B cell (primary cell): Measurements from ENCODE around the gene REV1.

Experiments used
- CTCF ChIP-seq: fragments of 200-600 bp; IDR thresholded peaks from one replicate; pipeline ENCODE4 v1.8.0; 2022; ENCODE audit warnings: antibody characterized with exemption, mild to moderate bottlenecking
- EZH2 ChIP-seq: IDR thresholded peaks from 2 replicates; pipeline ENCODE4 v1.6.1; 2012; ENCODE audit warnings: borderline replicate concordance, low read depth, mild to moderate bottlenecking, moderate library complexity, low read length; ENCODE audit not compliant: insufficient read depth, poor library complexity, severe bottlenecking

GRCh38 chr2:99444222-99444621 is 45.6 kb downstream of the REV1 start:
- TF ChIP-seq EZH2 (no peak), CTCF (no peak)
